ENCODE measurements around the gene MYO1D.

DNA sequence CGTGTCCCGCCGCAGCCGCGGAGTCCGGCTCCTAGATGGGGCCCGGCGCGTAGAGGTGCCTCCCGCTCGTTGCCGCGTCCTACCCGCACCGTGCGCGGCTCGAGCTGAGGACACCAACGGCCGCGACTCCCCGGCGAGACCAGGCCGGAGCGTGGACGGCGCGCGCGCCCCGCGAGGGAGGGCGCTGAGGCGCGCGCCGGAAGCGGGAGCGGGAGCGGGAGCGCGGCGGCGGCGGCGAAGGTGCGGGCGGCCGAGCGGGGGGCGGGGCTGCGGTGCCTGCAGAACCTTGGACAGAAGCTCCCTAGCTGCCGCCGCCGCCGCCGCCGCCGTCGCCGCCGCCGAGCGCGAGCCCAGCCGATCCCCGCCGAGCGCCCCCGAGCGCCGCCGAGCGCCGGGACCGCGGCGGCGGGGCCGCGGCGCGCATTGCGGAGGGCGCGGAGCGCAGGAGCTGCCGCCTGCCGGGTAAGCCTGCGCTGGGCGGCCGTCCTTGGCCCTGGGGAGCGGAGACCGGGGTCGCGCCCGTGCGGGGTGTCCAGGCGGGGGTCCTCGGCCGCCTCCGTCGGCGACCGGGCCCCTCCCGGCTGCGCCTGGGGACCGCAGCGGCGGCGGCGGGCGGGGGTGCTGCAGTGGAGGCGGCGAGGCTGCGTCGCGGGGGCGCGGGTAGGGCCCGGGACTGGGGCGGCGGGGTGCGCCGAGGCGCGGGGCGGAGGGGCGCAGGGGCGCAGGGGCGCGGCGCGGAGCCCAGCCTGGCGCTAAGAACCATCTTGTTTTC lies 390.0 kb downstream of the MYO1D start, which contains the start of gene CDK5R1:
- TF ChIP-seq, protein P1, sequence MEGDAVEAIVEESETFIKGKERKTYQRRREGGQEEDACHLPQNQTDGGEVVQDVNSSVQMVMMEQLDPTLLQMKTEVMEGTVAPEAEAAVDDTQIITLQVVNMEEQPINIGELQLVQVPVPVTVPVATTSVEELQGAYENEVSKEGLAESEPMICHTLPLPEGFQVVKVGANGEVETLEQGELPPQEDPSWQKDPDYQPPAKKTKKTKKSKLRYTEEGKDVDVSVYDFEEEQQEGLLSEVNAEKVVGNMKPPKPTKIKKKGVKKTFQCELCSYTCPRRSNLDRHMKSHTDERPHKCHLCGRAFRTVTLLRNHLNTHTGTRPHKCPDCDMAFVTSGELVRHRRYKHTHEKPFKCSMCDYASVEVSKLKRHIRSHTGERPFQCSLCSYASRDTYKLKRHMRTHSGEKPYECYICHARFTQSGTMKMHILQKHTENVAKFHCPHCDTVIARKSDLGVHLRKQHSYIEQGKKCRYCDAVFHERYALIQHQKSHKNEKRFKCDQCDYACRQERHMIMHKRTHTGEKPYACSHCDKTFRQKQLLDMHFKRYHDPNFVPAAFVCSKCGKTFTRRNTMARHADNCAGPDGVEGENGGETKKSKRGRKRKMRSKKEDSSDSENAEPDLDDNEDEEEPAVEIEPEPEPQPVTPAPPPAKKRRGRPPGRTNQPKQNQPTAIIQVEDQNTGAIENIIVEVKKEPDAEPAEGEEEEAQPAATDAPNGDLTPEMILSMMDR (IDR thresholded peaks at IDR 0.05), result no peak
- TF ChIP-seq EZH2 (IDR thresholded peaks at IDR 0.05; ENCODE audit: borderline replicate concordance, insufficient read depth, low read depth, low read length, poor library complexity, severe bottlenecking), result no peak
